ENCODE results near the gene FGF14. TPM values are rescaled to one million over a fixed set of nuclear protein-coding genes. Genes with fewer than 3 reads are reported as not detected.

The FGF14 gene
- polyA plus RNA-seq, 1 of the 3 experiments (the other 2 are of a cell fraction) = 0.20 TPM

- TF ChIP-seq GABPA (IDR thresholded peaks at IDR 0.05; ENCODE audit: low read depth) = no peak
- no peak for TF ChIP-seq FOXM1 (IDR thresholded peaks at IDR 0.05; ENCODE audit: low read depth)
- no peak for TF ChIP-seq NFIC (IDR thresholded peaks at IDR 0.05; ENCODE audit: borderline replicate concordance)
- no peak for TF ChIP-seq ELF1 (IDR thresholded peaks at IDR 0.05)
- no peak for TF ChIP-seq JUND (IDR thresholded peaks at IDR 0.05)
- TF ChIP-seq NRF1 (IDR thresholded peaks at IDR 0.05; ENCODE audit: low read depth, low read length) = no peak
- TF ChIP-seq, protein P1, sequence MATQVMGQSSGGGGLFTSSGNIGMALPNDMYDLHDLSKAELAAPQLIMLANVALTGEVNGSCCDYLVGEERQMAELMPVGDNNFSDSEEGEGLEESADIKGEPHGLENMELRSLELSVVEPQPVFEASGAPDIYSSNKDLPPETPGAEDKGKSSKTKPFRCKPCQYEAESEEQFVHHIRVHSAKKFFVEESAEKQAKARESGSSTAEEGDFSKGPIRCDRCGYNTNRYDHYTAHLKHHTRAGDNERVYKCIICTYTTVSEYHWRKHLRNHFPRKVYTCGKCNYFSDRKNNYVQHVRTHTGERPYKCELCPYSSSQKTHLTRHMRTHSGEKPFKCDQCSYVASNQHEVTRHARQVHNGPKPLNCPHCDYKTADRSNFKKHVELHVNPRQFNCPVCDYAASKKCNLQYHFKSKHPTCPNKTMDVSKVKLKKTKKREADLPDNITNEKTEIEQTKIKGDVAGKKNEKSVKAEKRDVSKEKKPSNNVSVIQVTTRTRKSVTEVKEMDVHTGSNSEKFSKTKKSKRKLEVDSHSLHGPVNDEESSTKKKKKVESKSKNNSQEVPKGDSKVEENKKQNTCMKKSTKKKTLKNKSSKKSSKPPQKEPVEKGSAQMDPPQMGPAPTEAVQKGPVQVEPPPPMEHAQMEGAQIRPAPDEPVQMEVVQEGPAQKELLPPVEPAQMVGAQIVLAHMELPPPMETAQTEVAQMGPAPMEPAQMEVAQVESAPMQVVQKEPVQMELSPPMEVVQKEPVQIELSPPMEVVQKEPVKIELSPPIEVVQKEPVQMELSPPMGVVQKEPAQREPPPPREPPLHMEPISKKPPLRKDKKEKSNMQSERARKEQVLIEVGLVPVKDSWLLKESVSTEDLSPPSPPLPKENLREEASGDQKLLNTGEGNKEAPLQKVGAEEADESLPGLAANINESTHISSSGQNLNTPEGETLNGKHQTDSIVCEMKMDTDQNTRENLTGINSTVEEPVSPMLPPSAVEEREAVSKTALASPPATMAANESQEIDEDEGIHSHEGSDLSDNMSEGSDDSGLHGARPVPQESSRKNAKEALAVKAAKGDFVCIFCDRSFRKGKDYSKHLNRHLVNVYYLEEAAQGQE (IDR thresholded peaks at IDR 0.05; ENCODE audit: low read depth, low read length) = no peak
- TF ChIP-seq RXRA (IDR thresholded peaks at IDR 0.05; ENCODE audit: borderline replicate concordance, low read depth) = no peak
- TF ChIP-seq CHD2 (IDR thresholded peaks at IDR 0.05; ENCODE audit: low read length, partially characterized antibody) = no peak
- TF ChIP-seq, protein P2, sequence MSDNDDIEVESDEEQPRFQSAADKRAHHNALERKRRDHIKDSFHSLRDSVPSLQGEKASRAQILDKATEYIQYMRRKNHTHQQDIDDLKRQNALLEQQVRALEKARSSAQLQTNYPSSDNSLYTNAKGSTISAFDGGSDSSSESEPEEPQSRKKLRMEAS (IDR thresholded peaks at IDR 0.05; ENCODE audit: low read depth) = no peak
- no peak for TF ChIP-seq GATA2 (CRISPR knock-in tag; IDR thresholded peaks at IDR 0.05)
- no peak for TF ChIP-seq FOXJ3 (CRISPR knock-in tag; IDR thresholded peaks at IDR 0.05)
- H3F3A ChIP-seq (replicated peaks; ENCODE audit: insufficient read depth) = peaks cover 3% of the 10 kb centered on the region
- peak overlapping the region in 1 of 2 experiments; percentile 86; a peak in 1 of 4 replicates for H3K4me3 ChIP-seq (ENCODE audit: low read depth in 2 of 2, low read length in 1 of 2)
- H3K79me2 ChIP-seq (ENCODE audit: insufficient read depth) = no peaks in the 10 kb centered on the region
- peaks cover 0 to 31% of the 10 kb centered on the region in 2 experiments; a peak in 2 of 4 replicates for H3K4me1 ChIP-seq (ENCODE audit: control insufficient read depth in 1 of 2, insufficient read depth in 2 of 2, low read depth in 1 of 2, low read length in 1 of 2)
- CTCF ChIA-PET = interaction anchor here (1.1 to 3.8 kb wide), 9 partner anchors 14 to 455 kb away, joined by 3 to 22 read pairs (median 4); no protein-coding TSS in a partner anchor
- no peak overlapping the region for H3K9ac ChIP-seq
- POLR2A ChIA-PET = interaction anchor here (0.6 to 3.2 kb wide), 3 partner anchors 47 to 200 kb away, joined by 3 to 27 read pairs (median 3); no protein-coding TSS in a partner anchor
- no peaks in the 10 kb centered on the region for H3K9me3 ChIP-seq
- H2AFZ ChIP-seq (ENCODE audit: low read depth) = no peak overlapping the region
- no peak overlapping the region for H3K4me2 ChIP-seq
- peaks cover 0 to 8% of the 10 kb centered on the region in 2 experiments for H3K36me3 ChIP-seq (replicated peaks in 1 of 2; ENCODE audit: control insufficient read depth in 1 of 2, insufficient read depth in 2 of 2, low read length in 1 of 2)
- H4K20me1 ChIP-seq (ENCODE audit: insufficient read depth) = no peaks in the 10 kb centered on the region
- H3K27ac ChIP-seq (ENCODE audit: low read depth in 2 of 2, low read length in 1 of 2) = peak overlapping the region in 1 of 2 experiments; percentile 96; a peak in 2 of 4 replicates
- WGBS (ENCODE audit: low lambda C conversion rate) = 44% methylated on average over 2 of the region's 2 CpGs
- no peaks in the 10 kb centered on the region for H3K27me3 ChIP-seq (ENCODE audit: insufficient read depth)
- H3K9me2 ChIP-seq = no peaks in the 10 kb centered on the region
- no peak for DNase-seq
These were observed 5.9 kb downstream of the FGF14 start for GRCh38 chr13:102395939-102396338.

GRCh38 chr13:102395174-102395573 is 6.7 kb downstream of the FGF14 start:
- peak overlapping the region; percentile 69 for H3K9ac ChIP-seq
- H2AFZ ChIP-seq (ENCODE audit: low read depth) = peak overlapping the region; percentile 97; the same call in 1 of the 2 replicates
- no peaks in the 10 kb centered on the region for H3K9me2 ChIP-seq
- H3K36me3 ChIP-seq (replicated peaks in 1 of 2; ENCODE audit: control insufficient read depth in 1 of 2, insufficient read depth in 2 of 2, low read length in 1 of 2) = peaks cover 0 to 8% of the 10 kb centered on the region in 2 experiments
- peak overlapping the region; percentile 84 for H3K4me2 ChIP-seq
- H3K27me3 ChIP-seq (ENCODE audit: insufficient read depth) = no peaks in the 10 kb centered on the region
- no peaks in the 10 kb centered on the region for H3K9me3 ChIP-seq
- H3K4me3 ChIP-seq (ENCODE audit: low read depth in 2 of 2, low read length in 1 of 2) = peak overlapping the region; percentile 75 to 86
- H3K27ac ChIP-seq (ENCODE audit: low read depth in 2 of 2, low read length in 1 of 2) = peak overlapping the region; percentile 25 to 96; a peak in 3 of 4 replicates
- DNase-seq = peak; percentile 26
- CTCF ChIA-PET = interaction anchor here (0.6 to 3.8 kb wide), 22 partner anchors 8 to 454 kb away, joined by 3 to 22 read pairs (median 3); no protein-coding TSS in a partner anchor
- POLR2A ChIA-PET = interaction anchor here (0.8 to 3.2 kb wide), 7 partner anchors 26 to 250 kb away, joined by 3 to 27 read pairs (median 5); no protein-coding TSS in a partner anchor
- no peaks in the 10 kb centered on the region for H3F3A ChIP-seq (replicated peaks; ENCODE audit: insufficient read depth)
- no peaks in the 10 kb centered on the region for H4K20me1 ChIP-seq (ENCODE audit: insufficient read depth)
- 58% methylated on average over 10 of the region's 10 CpGs for WGBS (ENCODE audit: low lambda C conversion rate)
- no peaks in the 10 kb centered on the region for H3K79me2 ChIP-seq (ENCODE audit: insufficient read depth)
- peaks cover 0 to 35% of the 10 kb centered on the region in 2 experiments; a peak in 2 of 4 replicates for H3K4me1 ChIP-seq (ENCODE audit: control insufficient read depth in 1 of 2, insufficient read depth in 2 of 2, low read depth in 1 of 2, low read length in 1 of 2)
- TF ChIP-seq MXI1 (IDR thresholded peaks at IDR 0.05; ENCODE audit: low read depth, low read length) (no peak), MEF2A (IDR thresholded peaks at IDR 0.05; ENCODE audit: borderline replicate concordance, low read depth) (no peak), NFIC (IDR thresholded peaks at IDR 0.05; ENCODE audit: borderline replicate concordance) (no peak), RAD21 (IDR thresholded peaks at IDR 0.05; ENCODE audit: low read length) (no peak), ELF1 (IDR thresholded peaks at IDR 0.05) (no peak), FOXJ3 (CRISPR knock-in tag; IDR thresholded peaks at IDR 0.05) (no peak), POLR2AphosphoS5 (IDR thresholded peaks at IDR 0.05; ENCODE audit: low read depth, low read length) (no peak), CHD2 (IDR thresholded peaks at IDR 0.05; ENCODE audit: low read length, partially characterized antibody) (no peak), EZH2phosphoT487 (IDR thresholded peaks at IDR 0.05; ENCODE audit: borderline replicate concordance, low read depth) (no peak), GATA2 (CRISPR knock-in tag; IDR thresholded peaks at IDR 0.05) (no peak), TAF1 (IDR thresholded peaks at IDR 0.05; ENCODE audit: borderline replicate concordance, low read depth, low read length) (no peak), RXRA (IDR thresholded peaks at IDR 0.05; ENCODE audit: borderline replicate concordance, low read depth) (no peak)
- TF ChIP-seq, protein P3, sequence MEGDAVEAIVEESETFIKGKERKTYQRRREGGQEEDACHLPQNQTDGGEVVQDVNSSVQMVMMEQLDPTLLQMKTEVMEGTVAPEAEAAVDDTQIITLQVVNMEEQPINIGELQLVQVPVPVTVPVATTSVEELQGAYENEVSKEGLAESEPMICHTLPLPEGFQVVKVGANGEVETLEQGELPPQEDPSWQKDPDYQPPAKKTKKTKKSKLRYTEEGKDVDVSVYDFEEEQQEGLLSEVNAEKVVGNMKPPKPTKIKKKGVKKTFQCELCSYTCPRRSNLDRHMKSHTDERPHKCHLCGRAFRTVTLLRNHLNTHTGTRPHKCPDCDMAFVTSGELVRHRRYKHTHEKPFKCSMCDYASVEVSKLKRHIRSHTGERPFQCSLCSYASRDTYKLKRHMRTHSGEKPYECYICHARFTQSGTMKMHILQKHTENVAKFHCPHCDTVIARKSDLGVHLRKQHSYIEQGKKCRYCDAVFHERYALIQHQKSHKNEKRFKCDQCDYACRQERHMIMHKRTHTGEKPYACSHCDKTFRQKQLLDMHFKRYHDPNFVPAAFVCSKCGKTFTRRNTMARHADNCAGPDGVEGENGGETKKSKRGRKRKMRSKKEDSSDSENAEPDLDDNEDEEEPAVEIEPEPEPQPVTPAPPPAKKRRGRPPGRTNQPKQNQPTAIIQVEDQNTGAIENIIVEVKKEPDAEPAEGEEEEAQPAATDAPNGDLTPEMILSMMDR (IDR thresholded peaks at IDR 0.05) = no peak
- TF ChIP-seq, protein P4, sequence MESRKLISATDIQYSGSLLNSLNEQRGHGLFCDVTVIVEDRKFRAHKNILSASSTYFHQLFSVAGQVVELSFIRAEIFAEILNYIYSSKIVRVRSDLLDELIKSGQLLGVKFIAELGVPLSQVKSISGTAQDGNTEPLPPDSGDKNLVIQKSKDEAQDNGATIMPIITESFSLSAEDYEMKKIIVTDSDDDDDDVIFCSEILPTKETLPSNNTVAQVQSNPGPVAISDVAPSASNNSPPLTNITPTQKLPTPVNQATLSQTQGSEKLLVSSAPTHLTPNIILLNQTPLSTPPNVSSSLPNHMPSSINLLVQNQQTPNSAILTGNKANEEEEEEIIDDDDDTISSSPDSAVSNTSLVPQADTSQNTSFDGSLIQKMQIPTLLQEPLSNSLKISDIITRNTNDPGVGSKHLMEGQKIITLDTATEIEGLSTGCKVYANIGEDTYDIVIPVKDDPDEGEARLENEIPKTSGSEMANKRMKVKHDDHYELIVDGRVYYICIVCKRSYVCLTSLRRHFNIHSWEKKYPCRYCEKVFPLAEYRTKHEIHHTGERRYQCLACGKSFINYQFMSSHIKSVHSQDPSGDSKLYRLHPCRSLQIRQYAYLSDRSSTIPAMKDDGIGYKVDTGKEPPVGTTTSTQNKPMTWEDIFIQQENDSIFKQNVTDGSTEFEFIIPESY (IDR thresholded peaks at IDR 0.05; ENCODE audit: borderline replicate concordance, low read depth) = no peak

Data from SK-N-SH (cell line).